Fibroblast of upper back skin (primary cell): ENCODE results near the gene RNF207.

Experiments
- DNase-seq: peaks from one replicate; pipeline ENCODE4 v3.0.0-alpha.2; 2013

RNF207 gene

DNA sequence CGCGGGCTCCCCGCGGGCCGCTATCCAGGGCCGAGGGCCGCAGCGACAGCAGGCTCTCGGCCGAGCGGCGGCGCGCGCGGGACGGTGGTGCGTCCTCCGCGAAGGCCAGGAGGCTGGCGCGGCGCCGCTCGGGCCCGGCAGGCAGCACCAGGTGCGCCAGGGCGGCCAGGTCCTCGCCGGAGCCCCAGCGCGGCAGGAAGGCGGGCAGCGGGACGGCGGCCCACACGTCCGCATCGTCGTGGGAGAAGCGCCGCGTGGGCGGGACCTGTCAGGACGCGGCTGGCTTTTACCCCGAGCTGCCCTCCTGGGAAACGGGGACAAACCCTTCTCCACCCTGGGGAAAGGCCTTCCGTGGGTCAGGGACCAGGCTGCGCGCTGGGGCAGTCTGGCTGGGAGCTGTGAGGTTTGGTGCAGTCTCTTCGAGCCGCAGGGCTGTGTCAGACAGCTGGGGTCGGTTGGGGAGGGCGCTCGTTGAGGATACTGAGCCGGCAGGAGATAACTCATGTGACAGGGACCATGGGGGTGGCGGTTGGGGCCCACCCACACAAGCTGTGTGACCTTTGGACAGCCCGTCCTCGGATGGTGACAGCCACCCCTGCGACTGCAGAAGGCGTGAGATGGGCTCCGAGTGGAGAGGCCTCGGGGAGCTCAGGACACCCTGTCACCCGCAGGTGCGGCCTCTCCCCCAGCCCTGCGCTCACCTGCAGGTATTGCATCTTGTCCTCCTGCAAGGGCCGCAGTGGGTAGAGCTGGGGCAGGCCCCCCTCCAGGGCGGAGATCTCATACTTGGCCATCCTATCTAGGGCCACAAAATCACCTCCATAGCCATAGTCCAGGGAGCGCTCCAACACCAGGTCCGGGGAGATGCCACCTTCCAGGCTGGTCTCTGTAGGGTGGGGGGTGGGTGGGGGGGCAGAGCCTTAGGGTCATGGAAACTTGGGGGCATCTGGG, 44.1 kb downstream of the RNF207 start:
- DNase-seq, result no peak

DNA sequence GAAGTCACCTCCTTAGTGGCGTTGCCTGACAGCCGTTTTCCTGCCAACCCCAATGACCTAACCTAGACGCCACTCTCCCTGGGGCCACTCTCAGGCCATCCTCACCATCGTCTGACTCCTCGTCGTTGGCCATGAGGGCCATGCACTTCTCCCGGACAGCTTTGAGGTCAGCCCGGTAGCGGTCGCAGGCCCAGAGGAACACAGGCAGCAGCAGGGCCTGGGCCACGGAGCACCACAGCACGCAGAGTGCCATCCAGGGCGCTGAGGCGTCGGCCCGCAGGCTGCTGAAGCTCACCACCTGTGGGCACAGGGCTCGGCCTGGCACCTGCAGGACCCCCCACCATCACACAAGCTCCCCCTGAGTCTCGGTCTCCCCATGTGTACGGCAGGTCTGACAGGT, 45.3 kb downstream of the RNF207 start:
- DNase-seq, result no peak

DNA sequence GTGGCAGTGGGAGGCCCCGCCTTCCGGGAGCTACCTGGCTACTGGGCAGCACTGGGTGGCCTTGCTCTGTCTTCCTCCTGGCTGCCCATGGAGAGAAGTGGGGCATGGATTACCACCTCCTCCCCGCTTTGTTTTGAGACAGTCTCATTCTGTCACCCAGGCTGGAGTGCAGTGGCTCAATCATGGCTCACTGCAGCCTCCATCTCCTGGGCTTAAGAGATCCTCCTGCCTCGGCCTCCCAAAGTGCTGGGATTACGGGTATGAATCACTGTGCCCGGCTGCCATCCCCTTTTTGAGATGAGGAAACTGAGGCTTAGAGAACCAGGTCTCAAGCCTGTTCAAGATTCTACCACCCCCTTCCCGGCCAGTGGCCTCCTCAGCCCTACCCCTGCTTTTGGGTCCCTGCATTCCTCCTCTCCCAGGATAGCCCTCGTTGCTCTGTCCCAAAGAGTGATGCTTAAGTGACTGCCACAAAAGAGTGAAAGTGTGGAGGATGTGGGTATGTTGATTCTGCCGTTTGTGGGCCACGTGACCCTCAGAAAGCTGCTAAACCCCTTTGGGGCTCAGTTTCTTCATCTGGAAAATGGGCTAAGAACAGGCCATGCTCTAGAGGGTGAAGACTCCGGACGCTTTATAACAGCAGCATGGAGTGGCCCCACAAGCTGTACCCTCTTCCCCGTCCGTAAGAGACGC, 45.9 kb downstream of the RNF207 start:
- DNase-seq, result no peak

DNA sequence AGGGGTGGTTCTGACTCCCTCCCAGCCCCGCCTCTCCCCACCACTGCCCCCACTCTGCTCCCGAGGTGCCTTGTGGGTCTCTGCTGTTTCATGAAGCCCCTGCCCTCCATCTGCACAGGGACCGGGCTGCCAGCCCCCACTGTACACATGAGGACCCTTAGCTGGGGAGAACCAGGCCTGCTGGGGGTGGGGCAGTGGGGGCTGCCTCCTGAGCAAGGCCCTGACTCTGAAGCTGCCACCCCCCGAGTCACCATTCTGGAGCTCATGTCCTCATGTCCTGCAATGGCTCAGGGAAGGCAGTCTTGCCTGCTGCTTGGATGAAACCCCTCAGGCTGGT, 46.4 kb downstream of the RNF207 start:
- no peak for DNase-seq

DNA sequence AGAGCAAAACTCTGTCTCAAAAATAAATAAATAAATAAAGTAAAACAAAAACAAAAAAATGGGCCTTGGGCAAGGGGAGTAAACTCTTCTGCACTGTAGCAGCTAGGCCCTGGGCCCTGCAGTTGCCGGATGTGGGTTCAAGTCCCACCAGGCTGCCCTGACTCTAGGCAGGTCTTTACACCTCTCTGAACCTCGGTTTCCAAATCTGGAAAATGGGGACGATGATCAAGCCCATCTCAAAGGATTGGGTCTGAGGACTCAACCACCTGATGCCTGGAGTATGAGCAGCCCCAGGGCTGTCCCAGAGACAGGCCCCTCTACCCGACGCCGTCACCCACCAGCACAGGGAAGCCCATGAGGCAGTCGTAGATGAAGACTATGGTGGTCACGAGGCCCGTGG, 47.5 kb downstream of the RNF207 start:
- DNase-seq, result no peak

DNA sequence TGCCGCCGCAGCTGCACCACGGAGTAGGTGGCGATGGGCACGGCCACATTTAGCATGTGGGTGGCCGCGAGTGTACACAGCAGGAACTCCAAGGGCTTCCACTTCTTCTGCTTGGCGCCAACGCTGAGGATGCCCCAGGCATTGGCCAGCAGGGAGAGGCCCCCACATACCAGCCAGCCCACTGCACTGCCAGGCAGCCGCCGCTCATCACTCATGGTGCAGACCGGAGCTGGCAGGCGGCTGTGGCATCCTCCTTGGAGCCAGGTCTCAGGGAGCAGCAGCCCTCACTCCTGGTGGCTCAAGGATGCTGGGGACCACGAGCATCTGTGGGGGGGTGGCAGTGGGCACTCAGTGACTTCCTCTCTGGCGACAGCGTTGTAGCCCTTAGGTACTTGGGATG, 48.8 kb downstream of the RNF207 start:
- no peak for DNase-seq

DNA sequence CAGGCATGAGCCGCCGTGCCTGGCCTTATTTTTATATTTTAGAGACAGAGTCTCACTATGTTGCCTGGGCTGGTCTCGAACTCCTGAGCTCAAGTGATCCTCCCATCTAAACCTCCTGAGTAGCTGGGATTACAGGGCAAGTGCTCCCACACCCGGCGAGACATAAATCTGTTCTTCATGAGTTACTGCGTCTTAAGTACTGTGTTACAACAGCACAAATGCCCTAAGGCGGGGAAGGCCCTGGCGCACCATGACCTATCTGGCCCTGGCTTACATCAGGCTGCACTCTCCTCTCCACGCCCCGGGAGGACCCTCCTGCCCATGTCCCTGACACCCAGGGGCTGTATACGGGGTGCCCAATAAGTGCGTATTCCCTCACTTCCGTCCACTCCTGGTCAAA, 50.7 kb downstream of the RNF207 start:
- no peak for DNase-seq

DNA sequence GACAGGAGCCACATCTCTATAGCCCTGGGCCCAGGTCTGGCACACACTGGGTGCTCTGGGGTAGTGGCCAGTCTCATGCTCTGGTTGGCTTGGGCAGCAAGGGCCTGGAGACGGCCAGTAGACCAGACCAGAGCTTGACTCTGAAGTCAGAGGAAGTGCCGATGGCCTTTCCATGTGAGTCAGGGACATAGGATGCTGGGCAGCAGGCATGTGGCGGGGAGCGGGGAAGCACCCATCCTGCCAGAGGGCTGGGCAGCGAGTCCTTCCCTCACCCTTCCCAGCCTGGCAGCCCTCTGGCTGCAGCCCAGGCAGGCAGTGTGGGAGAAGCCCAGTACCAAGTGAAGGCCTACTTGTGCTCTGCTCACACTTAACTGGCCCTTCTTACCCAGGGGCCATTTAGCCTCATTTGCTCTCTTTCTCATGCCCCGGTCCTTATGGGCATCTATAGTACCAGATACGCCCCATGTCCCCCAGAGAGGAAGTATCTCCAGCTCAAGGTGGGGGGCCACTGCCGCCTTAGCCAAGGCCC, 51.7 kb downstream of the RNF207 start:
- no peak for DNase-seq

DNA sequence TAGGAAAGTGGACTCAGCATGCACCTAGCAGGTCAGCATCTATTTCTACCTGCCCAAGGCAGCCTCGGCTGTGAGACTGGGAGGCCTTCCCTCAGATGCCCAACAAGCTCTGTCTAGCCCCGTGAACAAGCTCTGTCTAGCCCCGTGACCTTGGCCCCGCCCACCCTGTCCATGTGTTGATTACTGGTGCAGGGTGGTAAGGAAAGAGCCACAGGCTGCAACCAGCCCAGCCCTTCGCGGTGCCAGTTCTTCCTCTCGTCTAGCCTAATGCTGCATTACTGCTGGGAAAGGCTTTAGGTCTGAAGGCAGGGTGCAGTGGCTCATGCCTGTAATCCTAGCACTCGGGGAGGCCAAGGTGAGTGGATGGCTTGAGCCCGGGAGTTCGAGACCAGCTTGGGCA, 52.8 kb downstream of the RNF207 start:
- no peak for DNase-seq

DNA sequence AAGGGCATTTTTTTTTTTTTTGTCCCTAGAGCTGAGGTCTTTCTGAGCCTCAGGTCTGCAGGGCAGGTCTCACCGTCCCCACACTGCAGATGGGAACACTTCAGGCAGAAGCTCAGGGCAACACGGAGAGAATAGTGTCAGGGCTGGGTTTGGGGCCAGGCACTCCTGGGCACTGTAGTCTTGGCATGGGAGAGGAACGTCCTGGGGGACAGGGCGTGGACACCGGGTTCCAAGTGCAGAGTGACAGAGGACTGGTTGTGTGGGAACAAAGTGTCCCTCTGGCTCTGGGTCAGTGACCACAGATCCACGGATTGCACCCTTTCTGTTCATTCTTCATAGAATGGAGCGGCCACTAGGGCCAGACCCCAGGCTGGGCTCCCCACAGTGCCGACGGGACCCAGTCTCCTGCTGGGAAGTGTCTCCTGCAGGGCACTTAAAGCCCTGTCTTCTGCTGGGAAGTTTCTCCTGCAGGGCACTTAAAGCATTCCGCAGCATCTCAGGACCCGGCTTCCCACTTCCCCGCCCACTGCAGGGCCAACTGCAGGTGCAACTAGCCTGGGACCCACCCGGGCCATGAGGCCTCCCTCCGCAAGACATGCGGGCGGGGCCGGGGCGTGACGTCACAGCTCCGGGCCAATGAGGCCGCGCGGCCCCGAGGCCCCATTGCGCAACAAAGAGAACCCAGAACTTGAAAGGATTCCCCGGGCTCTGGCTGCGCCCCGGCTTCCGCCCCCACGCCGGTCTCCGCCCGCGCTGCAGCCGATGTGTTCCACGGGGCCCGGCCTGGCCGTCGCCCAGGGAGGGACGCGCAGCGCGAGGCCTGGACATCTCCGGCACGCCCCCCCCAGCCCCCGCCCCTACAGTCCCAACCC, 53.8 kb downstream of the RNF207 start:
- DNase-seq, result peak; percentile 73

DNA sequence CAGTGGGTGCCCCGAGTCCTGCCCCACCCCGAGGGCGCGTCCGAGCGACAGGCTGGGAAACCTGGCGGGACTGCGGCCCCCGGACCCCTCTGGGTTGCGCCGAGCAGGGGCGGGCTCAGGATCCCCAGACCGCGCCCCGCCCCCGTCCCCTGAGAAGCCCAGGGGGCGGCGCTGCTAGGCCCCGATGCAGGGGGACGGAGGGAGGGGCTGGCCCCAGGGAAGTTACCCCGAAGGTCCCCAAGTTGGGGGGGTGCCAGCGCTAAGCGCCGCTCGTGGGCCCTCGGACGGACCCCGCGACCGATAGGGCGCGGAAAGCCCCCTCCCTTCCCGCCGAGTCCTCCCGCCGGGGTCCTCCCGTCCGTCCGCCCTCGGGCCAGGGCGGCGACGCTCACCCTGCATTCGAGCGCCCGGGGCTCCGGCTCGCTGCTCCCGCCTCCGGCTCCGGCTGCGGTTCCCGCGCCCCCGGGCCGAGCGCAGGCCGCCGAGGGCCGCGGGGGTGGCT, 54.6 kb downstream of the RNF207 start:
- DNase-seq, result no peak

DNA sequence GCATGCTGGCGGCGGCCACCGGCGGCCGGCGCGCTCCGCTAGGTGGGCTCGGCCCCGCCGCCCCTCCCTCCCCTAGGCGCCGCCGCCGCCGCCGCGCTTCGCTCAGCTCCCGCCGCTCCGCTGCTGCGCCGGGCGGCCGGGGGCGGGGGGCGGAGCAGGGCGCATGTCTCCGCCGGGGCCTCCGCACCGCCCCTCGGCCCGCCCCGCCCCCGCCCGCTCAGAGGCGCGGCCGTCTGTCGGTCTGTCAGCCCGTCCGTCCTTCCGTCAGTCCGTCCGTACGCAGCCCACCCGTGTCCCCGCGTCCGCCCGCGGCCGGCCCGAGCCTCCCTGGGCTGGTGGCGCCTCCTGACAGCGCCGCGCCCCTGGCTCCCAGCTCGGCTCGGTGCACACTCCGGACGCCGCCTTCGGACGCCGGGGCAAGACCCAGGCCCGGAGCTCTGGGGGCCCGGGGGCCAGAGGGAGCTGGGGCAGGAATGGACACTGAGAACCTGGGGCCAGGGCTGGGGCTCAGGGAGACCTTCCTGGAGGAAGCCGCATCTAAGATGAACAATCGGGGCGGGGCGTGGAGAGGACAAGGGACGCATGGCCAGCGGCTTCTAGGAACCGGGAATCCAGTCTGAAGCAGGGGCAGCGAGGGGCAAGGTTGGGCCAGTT, 55.2 kb downstream of the RNF207 start, which contains the start of gene GPR153:
GPR153 (minus strand) TSS at position 138 of the 654 bp plus-strand sequence. CDS start 6,193 bp downstream, outside the sequence.
- DNase-seq, result no peak

DNA sequence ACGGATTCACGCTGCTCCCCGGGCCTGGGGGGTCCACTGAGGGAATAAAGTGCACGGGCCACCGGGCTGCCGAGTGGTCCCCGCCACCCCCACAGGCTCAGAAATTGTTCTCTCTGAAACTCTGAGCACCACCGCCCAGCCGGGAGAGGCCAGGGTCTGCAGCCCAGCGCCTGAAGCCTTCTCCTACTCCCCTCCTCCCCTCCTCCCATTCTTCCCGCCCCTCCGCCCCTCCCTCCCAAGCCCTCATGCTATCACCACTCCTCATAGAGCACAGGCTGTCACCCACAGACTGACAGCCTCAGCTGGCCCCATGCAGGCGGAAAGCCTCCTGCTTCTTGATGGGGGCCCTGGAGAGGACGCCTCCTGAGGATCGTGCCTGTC, 55.7 kb downstream of the RNF207 start:
- no peak for DNase-seq

DNA sequence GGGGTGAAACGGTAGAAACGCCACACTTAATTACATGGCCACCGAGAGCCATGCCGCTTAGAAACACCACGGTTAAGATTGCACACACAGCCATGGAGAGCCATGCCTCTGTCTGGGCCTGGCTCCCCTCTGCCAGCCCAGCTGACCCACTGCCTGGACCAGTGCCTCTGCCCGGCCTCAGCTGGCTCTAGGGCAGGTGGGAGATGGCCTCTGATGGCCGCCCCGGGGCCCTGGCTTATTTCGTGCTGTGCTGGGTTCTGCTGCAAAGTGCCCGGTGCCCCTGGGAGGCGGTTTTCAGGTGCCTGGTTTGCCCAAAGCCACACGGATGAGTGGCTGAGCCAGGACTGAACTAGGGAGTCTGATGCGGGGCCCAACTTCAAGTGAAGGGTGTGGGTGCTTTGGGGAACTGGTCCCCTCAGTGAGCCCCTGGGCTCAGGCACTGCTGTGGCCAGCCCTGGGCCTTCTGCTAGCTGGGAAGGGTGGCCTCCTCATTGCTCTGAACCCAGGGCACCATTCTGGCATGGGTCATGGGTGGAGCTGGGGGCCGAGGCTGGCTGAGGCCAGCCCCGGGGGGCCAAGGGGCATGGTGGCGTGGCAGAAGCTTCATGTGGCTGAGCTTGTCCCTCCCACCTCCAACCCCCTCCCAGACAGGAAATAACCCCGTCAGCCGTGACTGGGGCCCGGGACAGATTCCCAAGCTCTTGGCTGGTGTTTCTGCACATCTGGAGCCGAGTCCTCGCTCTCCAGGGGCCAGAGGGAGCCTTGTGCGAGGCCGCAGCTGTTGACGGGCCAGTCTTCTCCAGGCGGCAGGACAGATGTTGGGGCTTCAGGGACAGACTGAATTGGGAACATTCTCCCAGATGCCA, 56.9 kb downstream of the RNF207 start:
- DNase-seq, result peak; percentile 40

DNA sequence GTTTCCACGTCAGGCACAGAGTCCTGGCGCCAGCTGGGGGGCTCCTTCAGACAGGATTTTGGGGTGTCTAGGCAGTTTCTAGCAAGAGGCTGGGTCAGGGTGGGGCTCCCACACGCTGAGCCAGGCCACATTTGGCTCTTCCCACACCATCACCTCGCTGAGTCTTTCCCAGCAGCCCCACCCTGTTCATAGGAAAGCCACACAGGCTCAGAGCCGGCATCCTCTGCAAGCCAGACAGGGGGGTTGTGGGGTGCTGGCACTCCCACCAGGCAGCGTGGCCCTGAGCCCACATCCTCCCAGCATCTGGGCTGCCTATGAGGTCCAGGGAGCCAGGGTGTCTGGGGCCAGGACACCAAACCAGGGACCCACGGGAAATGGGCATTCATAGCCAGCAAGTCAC, 57.8 kb downstream of the RNF207 start:
- no peak for DNase-seq

DNA sequence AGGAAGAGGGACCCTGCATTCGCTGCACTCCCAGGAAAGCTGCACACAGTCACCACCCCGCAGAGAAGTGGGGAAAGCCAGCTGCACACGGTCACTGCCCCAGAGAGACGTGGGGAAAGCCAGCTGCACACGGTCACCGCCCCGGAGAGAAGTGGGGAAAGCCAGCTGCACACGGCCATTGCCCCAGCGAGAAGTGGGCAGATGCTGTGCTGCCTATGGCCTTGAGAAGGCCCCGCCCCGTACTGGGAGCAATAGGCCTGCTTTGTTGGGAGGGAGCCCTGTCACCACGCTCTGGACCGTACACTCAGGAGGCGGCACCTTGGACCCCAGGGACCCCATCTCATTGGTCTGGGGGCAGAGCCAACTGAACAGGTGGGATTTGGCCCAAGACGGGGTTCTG, 59.2 kb downstream of the RNF207 start:
- DNase-seq, result no peak

DNA sequence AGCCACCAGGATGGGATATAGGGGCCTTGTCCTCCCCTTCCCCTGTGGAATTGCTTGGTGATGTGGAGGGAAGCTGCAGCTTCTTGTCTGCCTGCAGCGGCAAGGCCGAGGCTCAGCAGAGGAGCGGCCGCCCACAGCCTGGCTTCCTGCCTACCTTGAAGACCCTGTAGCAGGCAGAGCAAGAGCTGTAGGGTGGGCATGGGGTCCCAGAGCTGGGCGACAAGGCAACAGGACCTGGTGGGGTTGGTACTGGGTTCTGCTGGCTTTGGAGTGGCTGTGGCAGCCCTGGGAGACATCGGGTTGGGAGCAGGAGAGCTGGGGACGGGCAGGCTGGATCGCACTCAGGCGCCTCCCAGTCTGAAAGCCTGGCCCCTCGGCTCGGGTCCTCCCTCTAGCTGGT, 60.7 kb downstream of the RNF207 start:
- no peak for DNase-seq

DNA sequence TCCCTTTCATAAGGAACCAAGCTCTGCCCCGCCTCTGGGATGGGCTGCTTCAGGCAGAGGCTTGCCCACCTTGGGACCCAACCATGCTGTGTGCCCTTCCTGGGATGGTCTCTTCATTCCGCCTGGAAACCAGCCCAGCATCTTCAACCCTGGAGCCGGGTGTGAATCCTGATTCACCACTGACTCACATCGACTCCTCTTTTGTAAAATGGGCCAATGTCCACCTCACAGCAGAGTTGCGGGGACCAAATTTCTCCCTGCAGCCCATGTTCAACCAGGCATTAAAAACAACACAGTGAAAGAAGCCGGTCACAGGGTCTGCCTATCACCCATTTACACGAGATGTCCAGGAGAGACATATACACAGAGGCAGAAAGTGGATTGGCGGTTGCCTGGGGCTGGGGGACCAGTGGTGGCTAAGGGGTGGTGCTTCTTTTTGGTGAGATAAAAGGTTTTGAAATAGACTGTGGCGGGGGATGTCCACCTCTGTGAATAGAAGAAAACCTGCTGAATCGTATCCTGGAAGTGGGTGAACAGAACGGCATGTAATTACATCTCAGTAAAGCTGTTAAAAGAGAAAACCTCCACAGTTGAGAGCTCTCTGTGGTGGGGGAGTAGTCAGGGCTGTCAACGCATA, 61.9 kb downstream of the RNF207 start:
- peak; percentile 33 for DNase-seq

DNA sequence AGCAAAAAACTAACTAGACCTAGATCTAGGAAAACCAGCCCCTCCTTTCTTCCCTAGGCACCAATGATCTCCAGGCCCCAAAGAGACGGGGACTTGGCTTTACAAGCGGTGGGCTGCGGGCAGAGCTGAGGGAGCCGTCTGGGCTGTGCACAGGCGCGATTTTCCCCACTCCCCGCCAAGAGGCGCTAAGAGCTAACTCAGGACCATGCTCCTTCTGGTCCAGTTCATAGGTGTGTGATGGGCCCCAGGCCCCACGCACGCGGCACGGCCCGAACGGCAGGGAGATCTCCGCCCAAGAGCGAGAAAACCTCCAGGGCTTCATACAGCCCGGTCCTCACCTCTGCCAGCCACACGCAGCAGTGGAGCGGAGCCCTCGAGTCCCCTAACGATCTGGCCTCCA, 62.5 kb downstream of the RNF207 start:
- no peak for DNase-seq

DNA sequence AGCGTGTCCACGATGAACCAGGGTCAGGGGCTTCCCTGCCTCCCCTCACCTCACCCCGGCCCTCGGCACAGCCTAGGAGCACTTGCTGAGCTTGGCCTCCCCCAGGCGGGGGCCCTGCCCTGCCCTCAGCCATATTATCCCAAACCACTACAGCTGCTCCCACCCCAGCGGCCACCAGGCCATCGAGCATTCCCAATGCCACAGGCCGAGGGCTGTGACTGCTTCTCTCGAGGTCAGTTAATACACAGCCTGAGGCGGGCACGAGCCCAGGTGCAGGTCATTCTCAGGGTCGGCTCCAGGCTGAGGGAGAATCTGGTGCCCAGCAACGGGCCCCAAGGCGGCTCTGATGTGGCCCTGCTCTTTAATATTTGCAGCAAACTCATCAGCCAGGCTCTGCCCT, 63.4 kb downstream of the RNF207 start:
- no peak for DNase-seq
